Activated CD4-positive, alpha-beta T cell treated with anti-CD3 and anti-CD28 coated beads for 48 hours (primary cell): ENCODE measurements around the gene JAK1.

ENCODE experiments used
- DNase-seq: peaks from one replicate; pipeline ENCODE4 v3.0.0-alpha.2; 2020

Gene JAK1

DNA sequence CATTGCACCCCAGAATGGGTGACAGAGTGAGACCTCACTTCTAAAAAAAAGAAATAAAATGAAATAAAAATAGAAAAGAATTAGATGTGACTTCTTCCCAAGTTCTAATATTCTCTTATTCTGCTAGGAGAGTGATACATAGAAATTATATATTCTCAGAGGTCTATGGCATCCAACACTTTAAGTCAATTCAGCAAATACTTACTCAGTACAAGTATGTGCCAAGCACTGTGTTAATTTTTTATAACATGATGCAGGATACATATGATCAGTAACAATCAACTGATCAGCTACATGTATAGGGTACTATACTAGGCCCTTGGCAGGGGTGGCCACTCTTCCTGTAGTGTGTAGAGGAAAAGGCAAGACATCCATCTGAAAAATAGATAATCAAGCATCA lies 13.0 kb upstream of the JAK1 start:
- DNase-seq = no peak

DNA sequence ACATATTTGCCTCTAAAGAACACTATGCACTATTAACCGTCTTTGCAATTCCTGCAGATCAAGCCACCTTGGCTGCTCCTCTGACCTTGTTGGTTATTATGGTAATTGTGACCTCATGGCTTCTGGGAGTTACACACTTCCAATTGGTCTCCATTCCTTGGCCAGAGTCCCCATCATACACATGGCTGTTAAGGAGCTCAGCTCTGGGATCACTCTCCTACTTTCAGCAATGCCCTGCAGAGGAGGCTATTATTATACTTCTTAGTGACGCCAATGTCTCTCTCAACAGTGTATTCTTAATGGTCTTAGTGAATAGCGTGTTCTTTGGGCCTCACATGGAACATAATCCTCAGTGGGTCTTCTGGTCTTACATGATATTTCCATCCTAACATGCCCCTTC lies 10.0 kb upstream of the JAK1 start:
- no peak for DNase-seq

DNA sequence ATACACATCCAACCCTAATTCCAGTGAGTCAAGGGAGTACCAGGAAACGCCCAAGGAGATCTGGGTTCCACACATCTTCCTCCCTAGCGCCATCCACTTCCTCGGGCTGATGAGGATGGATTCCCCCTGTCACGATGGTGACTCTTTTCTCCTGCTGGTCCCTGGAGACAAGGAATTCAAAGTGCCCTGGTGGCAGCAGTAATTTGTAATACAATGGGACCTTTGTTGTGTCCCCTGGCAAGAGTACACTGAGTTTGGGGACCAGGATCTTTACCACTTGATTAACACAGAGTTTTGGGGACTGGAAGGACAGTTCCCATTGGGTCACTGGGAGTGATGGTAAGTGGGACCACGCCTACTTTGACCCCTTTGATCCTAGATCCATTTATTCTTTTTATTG lies 9.4 kb upstream of the JAK1 start:
- DNase-seq = no peak

DNA sequence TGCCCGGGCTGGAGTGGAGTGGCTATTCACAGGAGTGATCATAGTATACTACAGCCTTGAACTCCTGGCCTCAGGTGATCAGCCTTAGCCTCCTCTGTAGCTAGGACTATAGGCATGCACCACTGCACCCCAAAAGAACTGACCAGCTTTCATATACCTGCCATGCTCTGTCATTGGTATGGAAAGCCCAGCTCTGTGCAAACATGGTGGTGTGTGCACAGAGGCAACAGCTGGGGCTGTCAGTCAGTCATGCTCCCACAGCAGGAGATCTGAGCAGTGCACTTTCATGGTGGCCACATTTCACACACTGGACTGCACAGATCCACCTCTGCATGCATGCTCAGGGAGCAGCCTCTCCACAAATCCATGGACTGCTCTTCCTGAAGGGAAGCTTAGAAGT lies 8.8 kb upstream of the JAK1 start:
- no peak for DNase-seq

DNA sequence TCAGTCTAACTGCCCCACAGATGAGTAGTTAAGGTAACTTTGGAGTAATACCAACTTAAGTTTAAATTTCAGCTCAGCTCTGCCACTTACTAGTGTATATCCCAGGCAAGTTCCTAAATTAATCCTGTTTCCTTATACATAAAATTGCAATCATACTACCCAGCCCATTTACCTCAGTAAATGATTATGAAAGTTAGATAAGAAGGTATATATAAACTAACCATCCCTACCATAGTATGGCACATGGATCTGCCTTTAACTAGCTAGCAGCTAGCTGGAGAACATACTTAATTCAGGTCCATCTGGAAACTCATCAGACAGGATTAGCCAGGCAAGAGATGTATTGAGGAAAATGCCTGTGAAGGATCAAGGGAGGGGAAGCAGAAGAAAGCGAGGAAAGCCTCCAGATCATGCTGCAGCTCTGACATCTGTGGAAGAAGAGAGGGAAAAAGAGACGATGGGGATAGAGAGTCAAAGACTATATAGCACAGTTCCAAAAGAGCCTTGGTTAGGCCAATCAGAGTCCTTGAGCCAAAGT lies 8.0 kb upstream of the JAK1 start:
- DNase-seq = no peak

DNA sequence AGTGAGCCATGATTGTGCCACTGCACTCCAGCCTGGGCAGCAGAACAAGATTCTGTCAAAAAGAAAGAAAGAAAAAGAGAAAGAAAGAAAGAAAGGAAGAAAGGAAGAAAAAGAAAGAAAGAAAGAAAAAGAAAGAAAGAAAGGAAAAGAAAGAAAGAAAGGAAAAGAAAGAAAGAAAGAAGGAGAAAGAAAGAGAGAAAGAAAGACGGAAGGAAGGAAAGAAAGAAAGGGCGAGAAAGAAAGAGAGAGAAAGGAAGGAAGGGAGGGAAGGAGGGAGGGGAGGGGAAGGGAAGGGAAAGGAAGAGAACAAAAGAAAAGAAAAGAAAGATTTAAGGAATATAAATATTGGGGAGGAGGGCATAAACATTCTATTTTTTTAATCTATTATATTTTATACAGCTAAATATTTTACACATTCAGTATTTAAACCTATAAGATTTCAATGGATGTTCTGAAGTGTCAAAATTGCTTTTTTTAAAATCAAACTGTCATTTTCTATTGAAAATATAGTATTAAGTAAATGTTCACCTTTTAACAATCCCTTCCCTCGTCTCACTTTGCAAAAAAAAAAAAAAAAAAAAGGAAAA lies 6.8 kb upstream of the JAK1 start:
- no peak for DNase-seq

DNA sequence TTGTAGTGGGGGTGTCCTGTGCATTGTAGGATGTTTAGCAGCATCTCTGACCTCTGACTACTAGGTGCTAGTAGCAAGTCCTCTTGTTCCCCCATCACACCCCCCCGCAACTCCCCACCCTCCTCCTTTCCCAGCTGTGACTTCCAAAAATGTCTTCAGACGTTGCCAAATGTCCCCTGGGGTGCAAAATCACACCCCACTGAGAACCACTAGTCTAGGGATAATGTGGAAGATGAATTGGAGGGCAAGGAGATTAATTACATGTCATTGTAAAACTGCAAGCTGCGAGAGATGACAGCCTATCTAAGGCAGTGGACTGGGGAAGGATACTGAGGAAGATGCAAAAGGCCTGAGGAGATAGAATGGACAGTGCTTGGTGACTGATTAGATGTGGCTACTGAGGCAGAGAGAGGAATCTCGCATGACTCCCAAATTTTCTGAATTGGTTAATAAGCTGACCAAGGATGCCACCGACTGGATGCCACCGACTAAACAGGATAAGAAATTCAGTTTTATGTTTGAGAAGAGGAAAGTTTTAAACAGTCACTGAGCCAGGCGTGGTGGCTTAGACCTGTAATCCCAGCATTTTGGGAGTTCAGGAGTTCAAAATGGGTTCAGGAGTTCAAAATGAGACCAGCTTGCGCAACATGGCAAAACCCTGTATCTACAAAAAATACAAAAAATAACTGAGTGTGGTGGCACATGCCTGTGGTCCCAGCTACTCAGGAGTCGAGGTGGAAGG lies 3.1 kb upstream of the JAK1 start:
- no peak for DNase-seq

DNA sequence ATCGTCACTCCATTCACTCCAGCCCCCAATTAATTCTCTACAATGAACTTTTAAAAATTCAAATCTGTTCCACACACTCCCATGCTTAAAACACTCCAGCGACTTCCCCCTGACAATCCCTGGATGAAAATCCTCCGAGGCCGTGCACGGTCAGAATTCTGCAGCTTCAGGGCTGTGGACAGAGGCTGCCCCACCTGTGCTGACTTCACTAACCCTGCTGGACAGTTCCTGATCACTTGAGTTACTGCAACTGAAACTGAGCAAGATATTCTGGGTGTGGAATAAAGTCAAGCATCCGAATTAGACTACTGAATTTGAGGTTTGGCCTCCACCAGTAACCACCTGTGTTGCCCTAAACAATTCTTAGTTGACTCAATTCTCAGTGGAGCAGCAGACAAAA lies 1.0 kb upstream of the JAK1 start:
- no peak for DNase-seq

DNA sequence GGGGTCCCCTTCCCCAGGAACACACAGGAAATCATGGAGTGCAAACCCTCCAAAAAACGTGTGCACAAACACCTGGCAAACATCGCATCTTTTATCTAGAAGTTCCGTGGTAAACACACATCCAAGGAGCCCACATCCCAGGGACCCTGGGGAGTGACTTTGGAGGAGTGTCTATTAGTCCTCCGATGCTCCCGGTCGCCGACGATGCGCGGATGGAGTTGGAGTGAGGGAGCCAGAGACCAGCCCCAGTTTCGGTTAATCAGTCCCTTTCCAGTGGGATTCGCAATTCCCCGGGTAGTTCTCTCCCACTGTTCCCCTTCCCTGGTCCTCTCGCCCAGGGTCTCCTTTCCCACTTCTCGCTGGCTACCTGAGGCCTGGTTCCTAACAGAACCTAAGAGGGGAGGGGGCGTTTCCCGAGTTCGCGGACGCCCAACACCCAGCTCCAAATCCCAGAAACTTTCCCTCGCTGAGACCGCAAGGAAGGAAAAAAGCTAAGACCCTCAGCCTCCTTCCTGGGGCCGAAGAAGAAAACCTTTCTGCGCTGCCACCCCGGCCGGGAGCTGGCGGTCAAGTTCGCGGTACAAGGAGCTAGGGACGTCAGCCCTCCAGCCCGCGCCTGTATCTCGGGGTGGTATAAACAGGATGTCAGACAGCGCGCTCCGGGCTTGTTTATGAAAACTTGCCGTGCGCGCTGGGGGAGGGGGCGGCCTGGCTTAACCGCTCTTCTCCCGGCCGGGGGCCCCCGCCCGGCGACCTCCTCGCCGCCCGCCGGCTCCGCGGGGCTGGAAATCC lies 787 bp downstream of the JAK1 start:
- peak; percentile 74 for DNase-seq

DNA sequence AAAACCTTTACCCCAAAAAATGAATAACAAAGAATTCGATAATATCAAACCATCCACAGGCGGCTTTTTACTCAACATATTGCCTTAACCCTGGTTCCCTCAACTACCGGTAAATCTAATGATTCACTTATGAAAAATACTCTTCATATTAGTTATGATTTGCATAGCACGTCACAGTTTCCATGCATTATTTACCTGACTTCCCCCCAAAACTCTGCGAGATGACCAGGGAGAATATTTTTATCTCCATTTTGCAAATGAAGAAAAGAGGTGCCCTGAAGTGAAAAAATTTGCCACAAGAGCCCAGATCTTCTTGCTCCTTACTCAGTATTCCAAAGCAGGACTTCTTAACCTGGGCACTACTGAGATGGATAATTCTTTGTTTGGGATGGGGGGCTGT lies 2.9 kb downstream of the JAK1 start:
- DNase-seq = no peak

DNA sequence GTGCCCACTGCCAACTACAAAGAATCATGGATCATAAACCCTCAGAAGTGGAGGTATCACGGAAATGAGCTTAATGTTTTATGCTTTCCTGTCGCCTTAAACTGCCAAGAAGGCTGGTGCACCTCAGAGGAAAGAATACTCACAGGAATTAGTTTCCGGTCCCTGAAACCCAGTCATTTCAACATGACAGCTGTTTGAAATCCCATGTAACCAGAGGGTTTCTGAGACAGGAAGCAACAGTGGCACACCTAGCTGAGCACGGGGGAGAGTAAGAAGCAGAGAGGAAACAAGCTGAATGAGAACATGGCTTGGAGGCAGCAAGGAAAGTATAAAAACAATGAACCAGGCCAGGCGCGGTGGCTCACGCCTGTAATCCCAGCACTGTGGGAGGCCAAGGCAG lies 3.9 kb downstream of the JAK1 start:
- peak; percentile 44 for DNase-seq

DNA sequence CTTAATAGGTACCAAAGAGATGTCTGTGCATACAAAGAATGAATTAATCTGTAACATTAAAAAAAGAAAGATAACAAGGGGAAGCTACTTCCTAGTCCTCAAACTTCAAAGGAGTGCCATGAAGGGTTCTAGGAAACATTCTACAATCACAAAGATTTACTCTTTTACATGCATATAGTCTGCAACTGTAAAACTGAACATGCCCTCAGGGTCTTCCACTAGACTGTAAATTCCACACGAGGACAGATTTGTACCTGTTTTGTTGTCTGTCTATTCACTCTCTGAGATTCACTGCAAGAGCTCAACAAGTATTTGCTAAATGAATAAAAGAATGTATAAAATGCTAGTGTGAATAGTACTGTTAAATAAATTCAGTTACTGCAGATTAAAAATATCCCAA lies 4.4 kb downstream of the JAK1 start:
- no peak for DNase-seq

DNA sequence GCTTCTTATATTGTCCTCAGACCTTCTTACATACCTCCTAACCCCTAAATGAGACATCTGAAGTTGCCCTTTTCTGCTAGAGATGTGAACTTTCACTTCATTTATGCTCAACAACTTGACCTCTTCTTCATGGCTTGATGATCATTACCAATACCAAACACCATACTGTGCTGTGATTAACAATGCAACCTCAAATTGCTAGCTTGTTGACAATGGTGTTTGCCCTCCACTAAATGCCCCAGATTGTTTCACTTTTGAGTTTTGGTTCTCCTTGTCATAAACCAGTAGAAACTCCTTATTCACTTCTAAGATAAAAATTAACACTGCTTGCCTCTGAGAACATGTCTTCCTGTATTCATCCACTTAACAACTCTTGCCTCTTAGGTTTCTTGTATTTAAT lies 5.6 kb downstream of the JAK1 start:
- DNase-seq = no peak

DNA sequence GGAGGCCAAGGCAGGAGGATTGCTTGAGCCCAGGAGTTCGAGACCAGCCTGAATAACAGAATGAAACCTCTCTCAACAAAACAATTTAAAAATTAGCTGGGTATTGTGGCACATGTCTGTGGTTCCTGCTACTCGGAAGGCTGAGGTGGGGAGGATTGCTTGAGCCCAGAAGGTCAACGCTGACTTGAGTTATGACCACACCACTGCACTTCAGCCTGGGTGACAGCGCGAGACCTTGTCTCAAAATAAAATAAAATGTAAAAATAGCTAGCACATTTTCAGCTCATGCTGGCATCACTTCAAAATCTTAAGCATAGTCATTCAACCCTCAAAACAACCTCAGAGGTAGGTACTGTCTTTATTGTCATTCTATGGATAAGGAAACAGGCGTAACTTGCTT lies 6.4 kb downstream of the JAK1 start:
- DNase-seq = no peak

DNA sequence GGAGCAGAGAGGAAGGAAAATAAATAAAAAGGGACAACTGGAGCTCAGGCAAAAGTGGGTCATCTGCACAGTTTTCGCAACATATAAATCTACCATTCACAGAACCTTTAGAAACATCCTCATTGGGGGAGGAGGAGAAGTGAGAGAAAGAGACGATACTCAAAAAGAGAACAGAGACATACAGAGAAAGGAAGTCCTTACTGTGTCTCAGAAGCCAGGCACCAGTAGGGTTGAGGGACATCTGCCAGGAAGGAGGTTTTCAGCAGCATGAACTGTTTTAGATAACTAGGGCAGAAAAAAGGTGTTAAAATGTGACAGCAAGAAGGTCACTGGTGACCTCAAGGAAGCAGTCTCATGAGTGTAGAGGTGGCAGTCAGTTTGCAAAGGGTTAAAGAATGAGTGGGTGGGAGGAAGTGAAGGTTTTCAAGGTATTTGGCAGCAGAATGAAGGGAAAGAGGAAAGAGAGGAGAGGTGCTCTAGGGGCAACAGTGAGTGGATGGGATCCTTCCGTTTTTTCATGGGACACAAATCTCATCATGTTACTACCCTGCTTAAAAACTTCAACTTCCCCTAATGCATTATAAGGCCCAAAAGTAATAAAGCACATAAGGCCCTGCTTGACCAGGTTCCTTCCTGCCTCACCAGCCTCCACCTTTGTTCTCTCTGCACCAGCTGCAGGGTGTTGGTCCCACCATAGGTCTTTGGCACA lies 9.5 kb downstream of the JAK1 start:
- DNase-seq = peak; percentile 56

DNA sequence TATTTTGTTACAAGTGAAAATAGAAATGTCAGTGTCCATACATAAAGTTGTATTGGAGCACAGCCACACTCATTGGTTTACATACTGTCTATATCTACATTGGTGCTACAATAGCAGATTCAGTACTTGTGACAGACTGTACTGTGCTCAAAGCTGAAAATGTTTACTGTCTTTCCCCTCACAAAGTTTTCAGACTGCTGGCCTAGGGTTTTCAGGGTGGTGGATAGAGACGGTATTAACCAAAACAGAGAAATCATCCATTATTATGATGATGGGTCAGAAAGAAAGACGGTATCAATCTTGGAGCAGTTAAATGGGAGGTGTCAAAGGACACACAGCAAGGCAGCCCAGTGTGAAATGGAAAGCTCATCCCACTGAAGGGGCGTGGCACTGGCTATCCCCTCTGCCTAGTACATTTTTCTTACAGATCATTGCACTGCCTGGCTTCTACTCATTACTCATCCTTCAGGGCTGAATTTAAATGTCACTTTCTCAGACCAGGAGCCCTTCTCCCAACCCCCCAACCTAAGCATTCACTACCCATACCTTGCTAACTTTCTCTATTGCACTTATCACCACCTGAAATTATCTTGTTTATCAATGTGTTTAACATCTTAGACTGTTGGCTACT lies 10.2 kb downstream of the JAK1 start:
- DNase-seq = peak; percentile 31

DNA sequence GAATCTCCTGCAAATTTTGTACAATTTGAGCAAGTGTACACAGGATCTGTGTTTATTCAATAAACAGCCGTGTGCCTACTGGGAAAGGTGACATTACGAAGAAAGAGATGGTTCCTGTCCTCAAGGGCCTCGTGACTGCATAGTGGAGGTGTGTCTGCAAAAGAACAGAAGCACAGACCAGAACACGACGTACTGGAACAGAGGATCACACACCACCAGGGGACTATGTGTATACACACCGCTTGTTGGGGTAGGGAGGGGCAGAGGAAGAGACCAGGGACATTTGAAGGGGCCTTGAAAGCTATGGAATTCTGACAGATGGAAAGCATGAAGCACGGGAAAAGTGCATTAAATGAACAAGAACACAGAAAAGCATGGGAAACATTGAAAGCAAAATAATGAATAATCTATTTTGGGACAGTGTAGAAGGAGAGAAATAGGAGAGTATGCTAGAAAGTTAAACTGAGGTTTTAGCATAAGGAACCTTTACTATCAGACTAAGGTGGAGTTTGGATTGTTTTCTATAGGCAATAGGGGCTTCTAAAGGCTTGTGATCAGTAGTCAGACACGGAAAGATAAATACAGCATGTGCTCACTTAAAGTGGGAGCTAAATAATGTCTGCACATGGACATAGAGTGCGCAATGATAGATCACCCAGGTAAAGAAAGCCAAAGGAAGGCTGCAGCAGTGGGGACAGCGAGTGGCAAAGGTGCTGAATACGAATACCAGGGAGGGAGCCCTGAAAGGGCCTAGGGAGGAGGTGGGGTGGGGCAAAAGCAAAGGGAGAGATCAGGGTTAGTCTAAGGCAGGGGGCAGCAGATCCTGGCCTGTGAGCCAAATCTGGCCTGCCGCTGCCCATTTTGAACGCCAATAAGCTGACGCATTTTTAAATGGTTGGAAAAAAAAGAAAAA lies 11.0 kb downstream of the JAK1 start:
- DNase-seq = no peak

DNA sequence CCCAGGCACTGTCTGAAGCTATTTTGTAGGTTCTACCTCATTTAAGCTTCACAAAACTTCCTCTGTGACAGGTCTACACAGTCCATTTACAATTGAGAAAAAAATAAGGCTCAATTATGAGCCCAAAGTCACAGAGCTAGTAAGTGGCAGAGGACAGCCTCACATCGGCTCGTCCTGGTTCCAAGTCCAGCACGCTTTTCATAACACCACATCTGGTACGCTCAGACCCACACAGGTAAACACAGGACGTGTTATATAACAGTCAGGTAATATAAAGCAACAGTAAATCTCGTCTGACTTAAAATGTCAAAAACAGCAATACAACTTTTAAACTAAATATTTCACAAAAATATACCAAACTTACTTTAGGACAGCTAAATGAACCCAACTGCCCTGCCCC lies 13.1 kb downstream of the JAK1 start:
- DNase-seq = no peak

DNA sequence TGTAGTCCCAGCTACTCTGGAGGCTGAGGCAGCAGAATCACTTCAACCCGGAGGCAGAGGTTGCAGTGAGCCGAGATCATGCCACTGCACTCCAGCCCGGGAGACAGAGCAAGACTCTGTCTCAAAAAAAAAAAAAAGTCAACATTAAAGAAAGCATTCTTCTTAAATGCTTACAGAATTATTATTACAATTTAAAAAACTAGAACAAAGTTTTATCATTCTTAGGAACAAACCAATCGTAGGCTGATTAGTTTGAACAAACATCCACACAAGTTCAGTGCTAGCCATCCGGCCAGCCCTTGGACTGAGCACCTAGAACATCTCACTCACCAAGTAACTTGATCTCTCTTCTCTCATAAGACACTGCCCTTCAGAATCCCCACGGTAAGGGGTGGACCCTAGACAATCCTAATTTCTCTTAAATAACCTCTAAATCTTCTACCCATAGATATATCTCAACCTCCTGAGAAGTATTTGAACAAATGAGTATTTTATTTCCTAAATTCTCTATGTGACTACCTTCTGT lies 16.0 kb downstream of the JAK1 start:
- DNase-seq = no peak

DNA sequence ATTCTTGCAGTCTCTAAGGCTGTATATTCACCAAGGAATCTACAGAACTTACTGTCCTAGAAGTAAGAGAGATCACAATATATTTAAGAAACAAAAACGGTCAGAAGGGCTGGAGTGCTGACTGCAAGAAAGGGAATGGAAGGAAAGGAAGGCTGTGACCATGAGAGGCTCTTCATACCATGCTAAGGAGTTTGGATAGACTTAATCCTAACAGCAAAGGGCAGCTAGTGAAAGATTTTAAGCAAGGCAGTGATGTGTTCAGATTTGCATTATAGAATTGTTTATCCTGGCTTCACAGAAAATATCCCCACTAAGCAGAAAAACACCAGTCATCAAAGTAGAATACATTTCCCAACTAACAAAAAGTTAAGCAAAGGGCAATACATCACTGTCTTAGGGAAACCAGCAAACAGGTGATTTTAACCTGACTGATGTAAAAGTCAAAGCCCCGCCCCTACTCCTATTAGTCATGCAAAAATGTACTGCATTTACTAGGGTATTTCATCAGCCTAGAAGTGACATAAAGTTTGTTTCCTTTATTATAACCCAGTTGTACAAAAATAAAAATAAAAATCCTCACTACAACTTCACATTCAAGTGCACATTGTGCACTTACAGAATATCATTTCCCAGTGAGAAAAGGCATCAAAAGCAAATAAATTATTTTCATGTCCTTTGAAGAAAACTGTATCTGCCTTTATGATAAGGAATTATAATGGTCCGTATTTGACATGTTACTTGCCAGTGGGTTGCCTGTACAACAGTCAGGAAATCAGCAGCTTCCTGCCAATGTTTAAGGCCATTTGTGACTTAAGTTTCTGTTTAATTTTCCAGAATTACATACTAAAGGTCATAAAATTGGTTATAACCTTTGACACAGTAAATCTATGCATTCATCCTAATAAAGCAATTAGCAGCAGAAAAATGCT lies 17.2 kb downstream of the JAK1 start:
- peak; percentile 64 for DNase-seq
